GM12891 (cell line): ENCODE data around the gene GCAT.

ENCODE experiments used
- DNase-seq: peaks from one replicate; pipeline ENCODE4 v3.0.0; 2011; ENCODE audit warnings: low spot score; ENCODE audit not compliant: insufficient read length
- FAIRE-seq: peaks from 2 replicates; lab custom pipeline; 2011; peaks lifted over from hg19 to GRCh38; lab: Jason Lieb, UNC
- PAX5 ChIP-seq: IDR thresholded peaks from 2 replicates; pipeline ENCODE4 v1.6.1; 2011; ENCODE audit warnings: low read length, moderate library complexity, mild to moderate bottlenecking; ENCODE audit not compliant: insufficient read depth, severe bottlenecking
- POLR2A ChIP-seq: IDR thresholded peaks from 2 replicates; pipeline ENCODE4 v1.6.1; 2011; ENCODE audit warnings: low read depth, low read length, control low read depth
- POLR2AphosphoS5 ChIP-seq: IDR thresholded peaks from 2 replicates; pipeline ENCODE4 v1.6.1; 2011; ENCODE audit warnings: low read depth, low read length, control low read depth
- POU2F2 ChIP-seq: IDR thresholded peaks from 2 replicates; pipeline ENCODE4 v1.6.1; 2011; ENCODE audit warnings: low read depth, mild to moderate bottlenecking, control low read depth, low read length, moderate library complexity
- SPI1 ChIP-seq: IDR thresholded peaks from 2 replicates; pipeline ENCODE4 v1.6.1; 2011; ENCODE audit warnings: low read depth, low read length, control low read depth
- TAF1 ChIP-seq: IDR thresholded peaks from 2 replicates; pipeline ENCODE4 v1.6.1; 2011; ENCODE audit warnings: low read depth, low read length, control low read depth

GCAT gene

GRCh38 chr22:37802310-37803194 lies 5.2 kb upstream of the GCAT start:
- no peak for FAIRE-seq
- DNase-seq, result no peak
- no peak for TF ChIP-seq TAF1
- TF ChIP-seq POU2F2, result no peak
- no peak for TF ChIP-seq POLR2AphosphoS5
- TF ChIP-seq POLR2A, result no peak
- no peak for TF ChIP-seq PAX5
- no peak for TF ChIP-seq SPI1

DNA sequence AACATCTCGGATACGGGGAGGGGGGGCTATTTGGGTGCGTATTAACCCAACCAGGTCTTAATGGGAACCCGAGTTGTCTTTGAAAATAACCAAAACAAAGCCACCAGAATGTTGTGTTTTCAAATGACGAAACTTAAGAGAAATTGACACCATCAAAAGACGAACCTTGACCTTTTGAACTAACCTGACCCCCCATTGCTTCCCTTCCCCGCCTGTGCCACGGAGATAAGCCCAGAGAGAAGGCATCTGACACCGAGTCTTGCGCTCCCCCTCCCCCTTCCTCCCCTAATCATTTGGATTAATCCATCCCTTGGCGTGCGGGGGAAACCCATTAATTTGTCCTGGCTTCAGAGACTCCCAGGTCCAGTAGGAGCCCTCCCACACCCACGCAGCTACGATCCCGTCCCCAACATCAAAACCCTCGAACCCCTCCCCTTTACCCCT lies 4.5 kb upstream of the GCAT start:
- DNase-seq (no peak), FAIRE-seq (no peak)
- TF ChIP-seq POLR2A (no peak), POLR2AphosphoS5 (no peak), SPI1 (no peak), PAX5 (no peak)

- TF ChIP-seq POU2F2, result no peak
- no peak for TF ChIP-seq SPI1
- TF ChIP-seq PAX5, result no peak
- TF ChIP-seq TAF1, result no peak
- TF ChIP-seq POLR2A, result no peak
- TF ChIP-seq POLR2AphosphoS5, result no peak
- no peak for FAIRE-seq
- no peak for DNase-seq
Observed at GRCh38 chr22:37803639-37804351, 3.9 kb upstream of the GCAT start.

DNA sequence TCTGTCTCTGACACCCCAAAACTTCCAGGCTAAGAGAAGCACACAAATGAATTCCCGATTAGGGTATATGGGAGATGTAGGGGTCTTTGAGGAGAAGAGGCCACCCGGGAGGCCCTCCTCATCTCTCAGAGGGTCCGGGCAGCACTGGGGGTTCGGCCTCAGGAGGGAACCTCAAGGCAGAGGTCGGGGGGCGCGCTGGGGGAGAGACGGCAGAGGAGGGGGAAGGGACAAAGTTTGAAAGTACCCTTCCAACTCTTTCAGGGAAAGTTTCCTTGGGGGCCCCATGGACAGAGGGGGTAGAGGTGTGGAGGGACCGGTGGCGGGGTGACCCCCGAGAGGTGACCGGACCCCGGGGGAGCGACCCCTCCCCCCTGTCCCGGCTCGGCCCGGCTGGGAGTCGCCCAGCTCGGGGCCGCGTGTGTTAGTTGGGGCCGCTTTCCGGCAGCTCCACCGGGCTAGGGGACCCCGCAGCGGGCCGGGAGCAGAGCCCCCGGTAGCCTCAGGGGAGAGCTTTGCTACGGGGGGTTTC lies 3.3 kb upstream of the GCAT start:
- FAIRE-seq, result no peak
- no peak for DNase-seq
- TF ChIP-seq TAF1, result no peak
- no peak for TF ChIP-seq PAX5
- no peak for TF ChIP-seq POU2F2
- TF ChIP-seq SPI1, result no peak
- TF ChIP-seq POLR2A, result no peak
- TF ChIP-seq POLR2AphosphoS5, result no peak

- peak; percentile 29; the same call in 1 of the 2 replicates for TF ChIP-seq TAF1
- TF ChIP-seq POLR2A, result no peak; the same call in 1 of the 2 replicates
- DNase-seq, result peak; percentile 61
- peak; percentile 62 for FAIRE-seq
Observed at GRCh38 chr22:37804881-37805809, 2.6 kb upstream of the GCAT start.

GRCh38 chr22:37805810-37806277 lies 1.9 kb upstream of the GCAT start:
- DNase-seq, result no peak
- no peak for TF ChIP-seq TAF1
- no peak for TF ChIP-seq SPI1
- no peak for TF ChIP-seq POLR2A
- TF ChIP-seq PAX5, result no peak
- no peak for TF ChIP-seq POLR2AphosphoS5
- no peak for TF ChIP-seq POU2F2
- no peak for FAIRE-seq

DNA sequence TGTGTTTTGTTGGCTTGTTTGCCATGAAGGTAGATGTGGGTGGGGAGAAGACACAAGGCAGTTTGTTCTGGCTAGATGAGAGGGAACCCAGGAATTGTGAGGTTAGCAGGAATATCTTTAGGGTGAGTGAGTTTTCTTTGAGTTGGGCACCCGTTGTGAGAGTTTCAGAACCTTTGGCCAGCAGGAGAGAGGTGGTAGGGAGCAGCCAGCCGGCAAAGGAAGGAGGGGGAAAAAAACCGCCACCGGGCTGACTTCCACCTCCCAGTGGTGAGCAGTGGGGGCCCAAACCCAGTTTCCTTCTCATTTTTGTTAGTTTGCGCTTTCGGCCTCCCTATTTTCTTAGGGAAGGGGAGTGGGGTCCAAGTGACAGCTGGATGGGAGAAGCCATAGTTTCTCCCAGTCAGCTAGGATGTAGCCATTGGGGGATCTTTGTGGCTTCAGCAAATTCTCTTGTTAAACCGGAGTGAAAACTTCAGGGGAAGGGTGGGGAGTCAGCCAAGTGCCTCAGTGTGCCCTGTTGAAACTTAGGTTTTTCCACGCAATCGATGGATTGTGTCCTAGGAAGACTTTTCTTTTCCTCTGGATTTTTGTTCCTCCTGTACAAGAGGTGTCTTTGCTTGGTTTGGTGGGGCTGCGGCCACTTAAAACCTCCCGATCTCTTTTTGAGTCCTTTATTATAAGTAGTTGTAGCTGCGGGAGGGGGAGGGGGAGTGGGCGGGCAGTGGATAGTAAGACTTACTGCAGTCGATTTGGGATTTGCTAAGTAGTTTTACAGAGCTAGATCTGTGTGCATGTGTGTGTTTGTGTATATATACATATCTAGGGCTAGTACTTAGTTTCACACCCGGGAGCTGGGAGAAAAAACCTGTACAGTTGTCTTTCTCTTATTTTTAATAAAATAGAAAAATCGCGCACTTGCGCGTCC lies 1.1 kb upstream of the GCAT start:
- no peak for DNase-seq
- TF ChIP-seq POLR2A, result no peak
- no peak for TF ChIP-seq POU2F2
- no peak for TF ChIP-seq SPI1
- no peak for TF ChIP-seq TAF1
- no peak for TF ChIP-seq PAX5
- no peak for TF ChIP-seq POLR2AphosphoS5
- FAIRE-seq, result peak; percentile 60

DNA sequence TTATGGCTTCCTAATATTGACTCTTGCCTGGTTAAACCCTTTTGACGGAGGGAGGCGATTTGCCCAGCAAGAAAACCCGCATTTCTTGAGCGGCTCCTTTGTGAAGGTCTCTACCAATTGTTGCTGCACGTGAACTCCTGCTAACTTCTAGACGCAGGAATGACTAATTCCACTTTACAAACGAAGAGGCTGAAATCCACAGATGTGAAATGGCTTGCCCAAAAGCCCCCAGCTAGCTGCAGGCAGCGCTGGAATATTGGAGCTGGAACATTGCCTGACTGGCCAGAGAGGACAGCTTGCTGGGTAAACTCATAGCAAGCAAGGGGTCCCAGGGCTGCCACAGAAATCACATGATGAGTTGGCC lies 542 bp downstream of the GCAT start:
- TF ChIP-seq PAX5 (no peak), TAF1 (no peak), POLR2AphosphoS5 (no peak), SPI1 (no peak), POU2F2 (no peak), POLR2A (no peak)
- no peak for FAIRE-seq

More for the DNA sequence above, 542 bp downstream of the GCAT start:
- DNase-seq, result no peak
